Thyroid gland (tissue), 4 donors: ENCODE data around the gene ROBO2. TPM values are rescaled to one million over a fixed set of nuclear protein-coding genes. Genes with fewer than 3 reads are reported as not detected.

Experiments
- DNase-seq, 2 donors: peaks; one replicate each; pipeline ENCODE4 v3.0.0-alpha.2; 2019
- H3K27ac ChIP-seq, 3 donors: fragments of 200-600 bp; sonication (generic); 1 replicate in 2 of 3; 2 replicates in 1 of 3; pipeline ENCODE4 v1.5.1; 2016 to 2019; ENCODE audit warnings: mild to moderate bottlenecking in 1 of 3, moderate library complexity in 1 of 3
- H3K27me3 ChIP-seq: fragments of 200-600 bp; sonication (generic); one replicate; pipeline ENCODE4 v1.5.1; 2019
- H3K36me3 ChIP-seq, 2 donors: fragments of 200-600 bp; sonication (generic); one replicate each; pipeline ENCODE4 v1.5.1; 2016 to 2019
- H3K4me1 ChIP-seq, 2 donors: fragments of 200-600 bp; sonication (generic); one replicate each; pipeline ENCODE4 v1.5.1; 2017 to 2019
- H3K4me3 ChIP-seq, 3 donors: fragments of 200-600 bp; sonication (generic); replicated peaks in 1 of 3; 1 replicate in 2 of 3; 2 replicates in 1 of 3; pipeline ENCODE4 v1.5.1; 2016; ENCODE audit warnings: mild to moderate bottlenecking in 1 of 3
- H3K9me3 ChIP-seq: fragments of 200-600 bp; sonication (generic); one replicate; pipeline ENCODE4 v1.5.1; 2017
- POLR2A ChIP-seq, 2 donors: fragments of 450-650 bp; IDR thresholded peaks; one replicate each; pipeline ENCODE4 v1.6.1; 2017; ENCODE audit warnings: antibody characterized with exemption in 2 of 2, mild to moderate bottlenecking in 2 of 2, moderate library complexity in 1 of 2
- WGBS, 2 donors: methylation state at CpG; one replicate each; pipeline ENCODE4 v1.1.5; 2017; 5-methylcytosine and 5-hydroxymethylcytosine counted together
- intact Hi-C: fragments of 100-400 bp; cut with DNase I; formaldehyde crosslinking; loops from one replicate; pipeline ENCODE4 v1.15.1; 2023
- total RNA-seq, 4 donors: library from RNA; depleted of rRNA; stranded (reverse); fragments of >200 nt; gene quantifications; one replicate each; pipeline ENCODE4 v1.2.3, GENCODE V29; 2016
- TF ChIP-seq, protein P1 (sequence below), 6 experiments: fragments of 200-600 bp in 3 of 6; fragments of 450-650 bp in 3 of 6; sonication (generic) in 3 of 6; IDR thresholded peaks; one replicate each; pipeline ENCODE4 v1.5.1; 2016 to 2019; ENCODE audit warnings: antibody characterized with exemption in 6 of 6, mild to moderate bottlenecking in 2 of 6, inconsistent platforms in 1 of 6, moderate library complexity in 1 of 6

The ROBO2 gene
- total RNA-seq, 4 donors from 2014 or later = 0.56 to 1.5 TPM; not detected in 2

DNA sequence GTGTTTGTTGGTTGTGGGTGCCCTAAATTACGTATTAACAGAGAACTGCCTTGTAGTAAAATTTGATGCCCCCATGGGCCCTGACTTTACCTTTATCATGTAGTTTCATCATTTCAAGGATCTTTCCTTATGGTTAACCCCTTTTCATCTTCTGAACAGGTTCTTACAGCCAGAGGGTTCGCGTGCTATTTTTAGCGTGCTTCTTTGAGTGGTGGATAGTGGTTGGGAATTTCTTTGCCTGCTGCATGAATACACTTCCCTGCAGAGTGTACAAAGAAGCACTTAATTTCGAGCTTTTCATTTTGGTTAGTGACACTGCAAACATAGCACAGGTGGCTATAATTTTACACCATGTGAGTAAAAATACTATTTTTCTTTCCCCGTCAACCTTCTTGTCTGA is 231.8 kb downstream of the ROBO2 start:
- intact Hi-C loops = no loop called here
- 62% methylated on average over 6 of the region's 6 CpGs for WGBS, 2 donors

DNA sequence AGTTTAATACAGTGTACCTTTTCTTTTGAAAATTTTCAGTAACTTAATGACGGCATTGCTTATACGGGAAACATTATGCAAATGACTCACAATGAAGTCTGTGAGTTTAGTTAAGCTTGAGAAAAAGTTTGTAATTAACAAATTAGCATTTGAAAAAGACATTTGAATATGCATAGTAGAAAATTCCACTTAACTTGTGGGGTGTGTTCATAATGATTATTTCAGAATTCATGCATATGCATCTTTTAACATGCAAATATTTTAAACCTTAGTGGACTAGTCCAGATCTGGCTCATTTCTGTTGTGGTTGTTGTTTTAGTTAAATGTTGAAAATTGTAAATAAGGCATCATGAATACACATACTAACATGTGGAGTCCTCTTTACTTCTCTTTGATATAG is 239.4 kb downstream of the ROBO2 start:
- no peak overlapping the region for H3K4me3 ChIP-seq
- TF ChIP-seq, protein P1, sequence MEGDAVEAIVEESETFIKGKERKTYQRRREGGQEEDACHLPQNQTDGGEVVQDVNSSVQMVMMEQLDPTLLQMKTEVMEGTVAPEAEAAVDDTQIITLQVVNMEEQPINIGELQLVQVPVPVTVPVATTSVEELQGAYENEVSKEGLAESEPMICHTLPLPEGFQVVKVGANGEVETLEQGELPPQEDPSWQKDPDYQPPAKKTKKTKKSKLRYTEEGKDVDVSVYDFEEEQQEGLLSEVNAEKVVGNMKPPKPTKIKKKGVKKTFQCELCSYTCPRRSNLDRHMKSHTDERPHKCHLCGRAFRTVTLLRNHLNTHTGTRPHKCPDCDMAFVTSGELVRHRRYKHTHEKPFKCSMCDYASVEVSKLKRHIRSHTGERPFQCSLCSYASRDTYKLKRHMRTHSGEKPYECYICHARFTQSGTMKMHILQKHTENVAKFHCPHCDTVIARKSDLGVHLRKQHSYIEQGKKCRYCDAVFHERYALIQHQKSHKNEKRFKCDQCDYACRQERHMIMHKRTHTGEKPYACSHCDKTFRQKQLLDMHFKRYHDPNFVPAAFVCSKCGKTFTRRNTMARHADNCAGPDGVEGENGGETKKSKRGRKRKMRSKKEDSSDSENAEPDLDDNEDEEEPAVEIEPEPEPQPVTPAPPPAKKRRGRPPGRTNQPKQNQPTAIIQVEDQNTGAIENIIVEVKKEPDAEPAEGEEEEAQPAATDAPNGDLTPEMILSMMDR (IDR thresholded peaks at IDR 0.05) = no peak
- no peak for TF ChIP-seq POLR2A (IDR thresholded peaks at IDR 0.05)
- no peaks in the 10 kb centered on the region for H3K9me3 ChIP-seq
- no peak for DNase-seq
- no peaks in the 10 kb centered on the region for H3K27me3 ChIP-seq
- intact Hi-C loops = no loop called here
- no peak overlapping the region for H3K27ac ChIP-seq
- WGBS, 2 donors = 91 to 95% methylated on average over 2 of the region's 2 CpGs
- H3K4me1 ChIP-seq = no peaks in the 10 kb centered on the region
- H3K36me3 ChIP-seq = no peaks in the 10 kb centered on the region

More for the DNA sequence above, 231.8 kb downstream of the ROBO2 start:
- no peaks in the 10 kb centered on the region for H3K9me3 ChIP-seq
- no peak for DNase-seq
- H3K4me3 ChIP-seq = no peak overlapping the region
- H3K4me1 ChIP-seq = no peaks in the 10 kb centered on the region
- H3K36me3 ChIP-seq = no peaks in the 10 kb centered on the region
- TF ChIP-seq POLR2A (IDR thresholded peaks at IDR 0.05) = no peak
- TF ChIP-seq, protein P1 (IDR thresholded peaks at IDR 0.05) = no peak
- H3K27me3 ChIP-seq = no peaks in the 10 kb centered on the region
- no peak overlapping the region for H3K27ac ChIP-seq

DNA sequence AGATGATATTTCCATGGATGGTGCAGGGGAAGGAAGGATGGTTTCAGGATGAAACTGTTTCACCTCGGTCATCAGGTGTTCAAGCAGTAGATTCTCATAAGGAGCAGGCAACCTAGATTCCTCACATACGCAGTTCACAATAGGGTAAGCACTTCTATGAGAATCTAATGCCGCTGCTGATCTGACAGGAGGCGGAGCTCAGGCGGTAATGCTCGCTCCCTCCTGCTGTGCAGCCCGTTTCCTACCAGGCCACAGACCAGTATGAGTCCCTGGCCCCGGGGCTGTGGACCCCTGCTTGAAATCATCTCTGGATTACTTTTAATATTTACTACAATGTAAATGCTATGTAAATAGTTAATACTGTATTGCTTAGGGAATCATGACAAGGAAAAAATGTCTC is 241.8 kb downstream of the ROBO2 start:
- TF ChIP-seq, protein P1 (IDR thresholded peaks at IDR 0.05) = no peak
- no peaks in the 10 kb centered on the region for H3K36me3 ChIP-seq
- H3K27me3 ChIP-seq = no peaks in the 10 kb centered on the region
- WGBS, 2 donors = 75 to 81% methylated on average over 8 of the region's 8 CpGs
- intact Hi-C loops = no loop called here
- H3K27ac ChIP-seq = no peak overlapping the region
- no peak for DNase-seq
- H3K4me3 ChIP-seq = no peak overlapping the region
- no peaks in the 10 kb centered on the region for H3K9me3 ChIP-seq
- H3K4me1 ChIP-seq = no peaks in the 10 kb centered on the region

DNA sequence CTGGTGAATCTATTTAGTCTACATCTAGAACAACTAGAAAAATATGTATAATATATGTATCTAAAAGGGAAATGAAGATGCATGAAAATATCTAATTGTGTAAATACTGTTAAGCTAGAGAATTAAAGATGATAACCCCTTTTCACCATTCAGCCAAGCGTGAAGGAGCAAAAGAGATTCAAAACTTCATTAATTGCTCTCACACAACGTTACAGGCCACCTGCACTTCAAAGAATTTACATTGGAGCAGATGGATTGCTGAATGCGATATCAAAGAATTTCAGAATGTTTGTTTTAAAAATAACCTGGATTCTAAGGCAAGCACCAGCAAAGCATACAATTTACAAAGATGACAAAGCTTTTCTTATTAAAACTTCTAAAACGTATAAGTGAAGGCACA is 243.2 kb downstream of the ROBO2 start:
- Histone ChIP-seq H3K4me3 (no peak overlapping the region), H3K36me3 (no peaks in the 10 kb centered on the region), H3K27ac (no peak overlapping the region), H3K27me3 (no peaks in the 10 kb centered on the region), H3K4me1 (no peaks in the 10 kb centered on the region), H3K9me3 (no peaks in the 10 kb centered on the region)
- DNase-seq = no peak
- intact Hi-C loops = no loop called here
- 65 to 82% methylated on average over 4 of the region's 4 CpGs for WGBS, 2 donors
- no peak for TF ChIP-seq POLR2A (IDR thresholded peaks at IDR 0.05)

DNA sequence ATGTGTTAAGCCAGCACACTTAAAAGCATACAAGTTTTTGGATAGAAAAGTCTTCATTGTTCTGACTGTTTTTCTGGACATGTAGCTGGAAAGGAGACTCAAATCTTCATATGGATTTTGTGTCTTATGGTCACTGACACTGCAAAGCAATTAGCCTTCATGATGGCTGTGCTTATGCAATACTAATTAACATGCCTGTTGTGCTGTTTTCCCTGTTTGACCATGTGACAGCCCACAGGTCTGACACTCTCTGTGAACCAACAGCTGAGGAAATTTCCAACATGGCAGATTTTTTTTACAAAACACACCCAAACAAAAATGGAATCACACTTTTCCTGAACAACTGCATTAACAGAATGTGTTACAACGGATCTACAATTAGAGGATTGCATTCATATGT is 248.4 kb downstream of the ROBO2 start:
- no peak for DNase-seq
- no peak for TF ChIP-seq POLR2A (IDR thresholded peaks at IDR 0.05)
- TF ChIP-seq, protein P1 (IDR thresholded peaks at IDR 0.05) = no peak
- Histone ChIP-seq H3K4me1 (no peaks in the 10 kb centered on the region), H3K9me3 (no peaks in the 10 kb centered on the region), H3K36me3 (no peaks in the 10 kb centered on the region), H3K27ac (no peak overlapping the region), H3K4me3 (no peak overlapping the region), H3K27me3 (no peaks in the 10 kb centered on the region)
- 88 to 90% methylated on average over 1 of the region's 1 CpG for WGBS, 2 donors
- intact Hi-C loops = no loop called here

DNA sequence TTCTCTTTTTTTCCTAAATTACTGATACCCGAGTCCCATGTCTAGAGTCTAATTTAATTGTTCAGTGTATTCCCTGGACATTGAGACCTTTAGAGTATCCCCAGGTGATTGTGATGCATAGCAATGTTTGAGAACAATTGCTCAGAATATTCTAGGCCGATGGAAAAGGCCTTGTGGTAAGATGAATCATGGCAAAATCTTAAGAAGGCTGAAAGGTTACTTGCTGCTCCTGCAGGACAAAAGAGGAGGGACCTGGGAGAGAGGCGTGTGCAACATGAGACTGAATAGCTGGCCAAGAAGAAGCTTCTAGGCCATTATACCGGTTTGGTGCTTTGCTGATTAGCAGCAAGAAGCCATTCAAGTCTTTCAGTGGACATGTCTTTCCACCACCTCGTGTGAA is 256.6 kb downstream of the ROBO2 start:
- no peaks in the 10 kb centered on the region for H3K4me1 ChIP-seq
- DNase-seq = no peak
- TF ChIP-seq POLR2A (IDR thresholded peaks at IDR 0.05) = no peak
- TF ChIP-seq, protein P1 (IDR thresholded peaks at IDR 0.05) = no peak
- H3K4me3 ChIP-seq = no peak overlapping the region
- H3K36me3 ChIP-seq = no peaks in the 10 kb centered on the region
- intact Hi-C loops = no loop called here
- 85 to 87% methylated on average over 5 of the region's 5 CpGs for WGBS, 2 donors
- H3K9me3 ChIP-seq = no peaks in the 10 kb centered on the region
- no peaks in the 10 kb centered on the region for H3K27me3 ChIP-seq
- no peak overlapping the region for H3K27ac ChIP-seq
